Neural progenitor cell (in vitro differentiated cells): Measurements from ENCODE around the gene HOXC13.

ENCODE experiments used
- EZH2 ChIP-seq: fragments of 200-600 bp; sonication (generic); IDR thresholded peaks from 2 replicates; pipeline ENCODE4 v1.6.1; 2017; ENCODE audit warnings: antibody characterized with exemption, mild to moderate bottlenecking, moderate library complexity
- TF ChIP-seq, protein P1 (sequence below): fragments of 200-600 bp; sonication (generic); IDR thresholded peaks from 2 replicates; pipeline ENCODE4 v1.5.1; 2017; ENCODE audit warnings: antibody characterized with exemption, mild to moderate bottlenecking

DNA sequence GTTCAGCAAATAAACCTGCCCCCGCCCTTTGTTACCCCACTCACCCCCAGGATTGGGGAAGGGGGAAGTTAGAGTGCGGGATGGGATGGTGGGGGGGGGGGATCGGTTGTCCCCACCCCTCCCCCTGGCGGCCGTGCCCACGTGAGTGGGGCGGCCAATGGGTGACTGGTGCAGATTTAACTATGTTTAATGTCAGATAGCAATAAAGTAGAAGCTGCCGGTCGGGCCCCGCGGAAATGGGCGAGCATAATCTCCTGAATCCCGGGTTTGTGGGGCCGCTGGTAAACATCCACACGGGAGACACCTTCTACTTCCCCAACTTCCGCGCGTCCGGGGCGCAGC, 16.0 kb downstream of the HOXC13 start, which contains the start of gene HOXC12:
- no peak for TF ChIP-seq EZH2
- TF ChIP-seq, protein P1, sequence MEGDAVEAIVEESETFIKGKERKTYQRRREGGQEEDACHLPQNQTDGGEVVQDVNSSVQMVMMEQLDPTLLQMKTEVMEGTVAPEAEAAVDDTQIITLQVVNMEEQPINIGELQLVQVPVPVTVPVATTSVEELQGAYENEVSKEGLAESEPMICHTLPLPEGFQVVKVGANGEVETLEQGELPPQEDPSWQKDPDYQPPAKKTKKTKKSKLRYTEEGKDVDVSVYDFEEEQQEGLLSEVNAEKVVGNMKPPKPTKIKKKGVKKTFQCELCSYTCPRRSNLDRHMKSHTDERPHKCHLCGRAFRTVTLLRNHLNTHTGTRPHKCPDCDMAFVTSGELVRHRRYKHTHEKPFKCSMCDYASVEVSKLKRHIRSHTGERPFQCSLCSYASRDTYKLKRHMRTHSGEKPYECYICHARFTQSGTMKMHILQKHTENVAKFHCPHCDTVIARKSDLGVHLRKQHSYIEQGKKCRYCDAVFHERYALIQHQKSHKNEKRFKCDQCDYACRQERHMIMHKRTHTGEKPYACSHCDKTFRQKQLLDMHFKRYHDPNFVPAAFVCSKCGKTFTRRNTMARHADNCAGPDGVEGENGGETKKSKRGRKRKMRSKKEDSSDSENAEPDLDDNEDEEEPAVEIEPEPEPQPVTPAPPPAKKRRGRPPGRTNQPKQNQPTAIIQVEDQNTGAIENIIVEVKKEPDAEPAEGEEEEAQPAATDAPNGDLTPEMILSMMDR, result no peak
